ENCODE measurements around the gene AQP1.

AQP1 gene

GRCh38 chr7:30911561-30911969 is at the start of gene AQP1:
Gene AQP1 (plus strand): TSS chr7:30911853. CDS start chr7:30911910, 57 bp downstream.
- no peak for DNase-seq (ENCODE audit: low read depth)
- no peak within 1 kb of the TSS for H3K4me3 ChIP-seq (ENCODE audit: low read length)
- peak; percentile 10 for TF ChIP-seq CTCF (conservative IDR thresholded peaks at IDR 0.05; ENCODE audit: low read depth, low read length)

GRCh38 chr7:30862995-30863705 is 48.5 kb upstream of the AQP1 start:
- H3K4me3 ChIP-seq (ENCODE audit: low read length), result no peak overlapping the region
- TF ChIP-seq CTCF (conservative IDR thresholded peaks at IDR 0.05; ENCODE audit: low read depth, low read length), result no peak
- DNase-seq (ENCODE audit: low read depth), result no peak

GRCh38 chr7:30863706-30864035 is 48.0 kb upstream of the AQP1 start:
- TF ChIP-seq CTCF (conservative IDR thresholded peaks at IDR 0.05; ENCODE audit: low read depth, low read length), result no peak
- H3K4me3 ChIP-seq (ENCODE audit: low read length), result no peak overlapping the region
- no peak for DNase-seq (ENCODE audit: low read depth)

GRCh38 chr7:30864101-30864500 is 47.6 kb upstream of the AQP1 start:
- TF ChIP-seq CTCF (conservative IDR thresholded peaks at IDR 0.05; ENCODE audit: low read depth, low read length), result no peak
- H3K4me3 ChIP-seq (ENCODE audit: low read length), result no peak overlapping the region
- DNase-seq (ENCODE audit: low read depth), result no peak

GRCh38 chr7:30865076-30865475 is 46.6 kb upstream of the AQP1 start:
- TF ChIP-seq CTCF (conservative IDR thresholded peaks at IDR 0.05; ENCODE audit: low read depth, low read length), result no peak
- H3K4me3 ChIP-seq (ENCODE audit: low read length), result no peak overlapping the region
- DNase-seq (ENCODE audit: low read depth), result no peak

GRCh38 chr7:30865821-30866220 is 45.8 kb upstream of the AQP1 start:
- DNase-seq (ENCODE audit: low read depth), result no peak
- no peak for TF ChIP-seq CTCF (conservative IDR thresholded peaks at IDR 0.05; ENCODE audit: low read depth, low read length)
- no peak overlapping the region for H3K4me3 ChIP-seq (ENCODE audit: low read length)

GRCh38 chr7:30866939-30867338 is 44.7 kb upstream of the AQP1 start:
- DNase-seq (ENCODE audit: low read depth), result no peak
- TF ChIP-seq CTCF (conservative IDR thresholded peaks at IDR 0.05; ENCODE audit: low read depth, low read length), result no peak

More at GRCh38 chr7:30866939-30867338, 44.7 kb upstream of the AQP1 start:
- no peak overlapping the region for H3K4me3 ChIP-seq (ENCODE audit: low read length)

Data from retinal pigment epithelial cell (primary cell).